Activated CD4-positive, CD25-positive, alpha-beta regulatory T cell treated with anti-CD3 and anti-CD28 coated beads, Interleukin-2, amount 50 U/mL, for 72 hours (primary cell): ENCODE measurements around the gene KIF5B.
"Not testable (repeated sequence)": the region's sequence is repeated elsewhere in the genome, so short reads cannot be mapped to it uniquely, and the experiment has no call there.

Experiments
- DNase-seq: peaks from one replicate; pipeline ENCODE4 v3.0.0; 2021

The KIF5B gene

DNA sequence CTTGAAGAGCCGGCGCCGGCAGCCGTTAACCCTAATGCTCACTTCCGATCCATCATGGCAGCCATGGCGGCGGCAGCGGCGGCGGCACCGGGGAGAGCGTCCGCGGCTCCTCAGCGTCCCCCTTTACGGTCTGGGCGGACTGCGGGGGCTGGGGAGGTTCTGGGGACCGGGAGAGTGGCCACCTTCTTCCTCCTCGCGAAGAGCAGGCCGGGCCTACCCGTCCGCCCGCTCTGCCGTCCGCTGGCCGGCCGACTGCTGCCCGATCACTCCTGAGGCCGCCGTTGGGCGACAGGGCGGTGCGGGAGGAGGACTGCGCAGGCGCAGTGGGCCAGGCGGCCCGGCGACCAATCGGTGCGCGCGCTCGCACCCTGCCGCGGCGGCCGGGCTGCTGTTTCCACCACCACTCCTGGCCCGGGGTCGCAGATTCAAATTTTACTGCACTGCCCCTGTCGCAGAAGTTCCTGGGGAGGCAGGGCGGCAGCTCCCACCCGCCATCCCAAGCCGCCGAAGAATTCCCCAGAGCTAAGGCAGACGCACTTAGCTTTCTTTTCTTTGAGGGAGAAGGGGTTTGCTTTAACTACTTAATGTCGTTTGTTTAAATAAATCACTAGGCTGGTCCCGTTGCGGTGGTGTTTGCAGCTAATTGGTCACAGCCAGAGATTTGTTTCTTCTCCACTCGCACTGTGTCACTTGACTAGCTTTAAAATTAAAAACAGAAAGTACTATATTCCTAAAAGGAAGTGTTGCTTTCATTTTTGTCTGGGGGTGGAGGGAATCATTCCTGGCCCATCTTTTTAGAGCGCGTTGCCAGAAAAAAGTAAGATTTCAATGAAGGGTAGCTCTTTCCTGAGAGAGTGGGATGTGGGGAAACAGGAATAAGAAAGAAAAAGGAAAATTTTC, at the start of gene KIF5B:
Gene KIF5B (minus strand): TSS at position 290 of the 900 bp plus-strand sequence. CDS start 452 bp downstream, outside the sequence.
- DNase-seq = peak; percentile 92

DNA sequence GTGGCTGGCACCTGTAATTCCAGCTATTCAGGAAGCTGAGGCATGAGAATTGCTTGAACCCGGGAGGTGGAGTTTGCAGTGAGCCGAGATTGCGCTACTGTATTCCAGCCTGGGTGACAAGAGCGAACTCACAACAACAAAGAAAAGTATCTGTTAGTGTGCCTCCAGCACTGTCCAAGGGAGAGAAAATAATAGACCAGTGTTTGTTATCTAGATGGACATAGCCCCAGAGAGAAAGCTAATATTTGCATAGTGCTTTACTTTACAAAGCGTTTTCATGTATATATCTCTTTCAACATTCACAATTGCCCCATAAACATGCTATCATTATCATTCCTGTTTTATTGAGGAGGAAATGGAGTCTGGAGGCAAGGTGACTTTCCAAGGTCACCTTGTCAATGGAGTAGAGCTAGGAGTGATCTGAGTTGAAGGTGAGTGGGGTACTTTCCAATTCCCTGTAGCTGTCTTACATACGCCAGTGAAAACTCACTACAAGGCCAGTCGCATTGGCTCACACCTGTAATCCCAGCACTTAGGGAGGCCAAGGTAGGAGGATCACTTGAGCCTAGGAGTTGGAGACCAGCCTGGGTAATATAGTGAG, 49.7 kb upstream of the KIF5B start:
- DNase-seq = no peak

GRCh38 chr10:32104622-32105509, 48.6 kb upstream of the KIF5B start:
- DNase-seq = no peak

DNA sequence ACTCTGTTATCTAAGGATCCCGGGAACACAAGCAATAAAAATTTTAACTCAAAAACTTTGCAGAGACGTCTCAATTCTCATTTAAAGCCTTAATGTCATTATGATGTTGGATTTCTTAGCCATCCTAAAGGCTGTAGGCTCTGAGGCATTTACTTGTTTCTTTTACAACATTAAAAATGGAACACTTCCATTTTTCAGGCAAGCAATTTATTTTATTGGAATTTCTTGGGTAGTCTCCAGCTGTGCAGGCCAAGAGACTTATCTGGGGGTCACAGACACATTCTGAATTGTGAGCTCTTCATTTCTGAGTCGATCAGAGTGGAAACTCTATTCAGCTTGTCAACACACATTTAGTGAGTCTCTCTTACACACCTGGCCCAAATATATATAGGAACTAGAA, 48.0 kb upstream of the KIF5B start:
- DNase-seq = no peak

GRCh38 chr10:32103721-32104120, 47.5 kb upstream of the KIF5B start:
- no peak for DNase-seq

DNA sequence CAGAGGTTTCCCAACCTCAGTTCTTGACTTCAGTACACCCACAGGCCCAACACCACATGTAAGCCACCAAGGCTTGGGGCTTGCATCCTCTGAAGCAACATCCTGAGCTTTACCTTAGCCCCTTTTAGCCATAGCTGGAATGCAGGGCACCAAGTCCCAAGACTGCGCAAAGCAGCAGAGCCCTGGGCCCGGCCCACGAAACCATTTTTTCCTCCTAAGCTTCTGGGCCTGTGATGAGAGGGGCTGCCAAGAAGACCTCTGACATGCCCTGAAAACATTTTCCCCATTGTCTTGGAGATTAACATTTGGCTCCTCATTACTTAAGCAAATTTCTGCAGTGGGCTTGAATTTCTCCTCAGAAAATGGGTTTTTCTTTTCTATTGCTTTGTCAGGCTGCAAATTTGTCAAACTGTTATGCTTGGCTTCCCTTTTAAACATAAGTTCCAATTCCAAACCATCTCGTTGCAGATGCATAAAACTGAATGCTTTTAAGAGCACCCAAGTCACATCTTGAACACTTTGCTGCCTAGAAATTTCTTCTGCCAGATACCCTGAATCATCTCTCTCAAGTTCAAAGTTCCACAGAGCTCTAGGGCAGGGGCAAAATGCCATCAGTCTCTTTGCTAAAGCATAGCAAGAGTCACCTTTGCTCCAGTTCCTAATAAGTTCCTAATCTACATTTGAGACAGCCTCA, 42.5 kb upstream of the KIF5B start:
- DNase-seq = not testable (repeated sequence)

DNA sequence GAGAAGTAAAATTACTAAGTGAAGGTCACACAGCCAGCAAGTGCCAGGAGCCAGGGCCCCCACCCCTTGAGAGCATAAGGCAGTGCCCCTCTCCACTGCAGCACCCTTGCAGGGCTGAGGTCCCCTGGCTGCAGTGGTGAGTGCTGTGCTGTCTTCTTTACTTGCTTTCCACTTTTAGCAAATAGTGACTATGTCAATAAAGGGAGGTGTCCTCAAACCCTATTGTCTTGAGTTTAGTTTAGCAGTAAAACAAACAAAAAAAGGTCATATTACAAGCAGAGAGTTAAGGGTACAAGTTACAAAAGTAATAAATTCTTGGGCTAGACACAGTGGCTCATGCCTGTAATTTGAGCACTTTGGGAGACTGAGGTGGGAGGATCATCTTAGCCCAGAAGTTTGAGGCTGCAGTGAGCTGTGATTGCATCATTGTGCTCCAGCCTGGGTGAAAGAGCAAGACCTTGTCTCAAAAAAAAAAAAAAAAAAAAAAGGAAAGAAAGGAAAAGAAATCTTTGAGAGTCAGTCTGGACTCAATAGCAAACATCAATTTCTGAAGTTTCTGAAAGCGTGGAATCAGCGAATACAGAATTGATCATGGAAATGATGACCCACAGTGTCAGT, 39.0 kb upstream of the KIF5B start:
- no peak for DNase-seq

GRCh38 chr10:32093650-32094049, 37.4 kb upstream of the KIF5B start:
- DNase-seq = no peak

- no peak for DNase-seq
Observed at GRCh38 chr10:32091046-32091445, 34.8 kb upstream of the KIF5B start.

DNA sequence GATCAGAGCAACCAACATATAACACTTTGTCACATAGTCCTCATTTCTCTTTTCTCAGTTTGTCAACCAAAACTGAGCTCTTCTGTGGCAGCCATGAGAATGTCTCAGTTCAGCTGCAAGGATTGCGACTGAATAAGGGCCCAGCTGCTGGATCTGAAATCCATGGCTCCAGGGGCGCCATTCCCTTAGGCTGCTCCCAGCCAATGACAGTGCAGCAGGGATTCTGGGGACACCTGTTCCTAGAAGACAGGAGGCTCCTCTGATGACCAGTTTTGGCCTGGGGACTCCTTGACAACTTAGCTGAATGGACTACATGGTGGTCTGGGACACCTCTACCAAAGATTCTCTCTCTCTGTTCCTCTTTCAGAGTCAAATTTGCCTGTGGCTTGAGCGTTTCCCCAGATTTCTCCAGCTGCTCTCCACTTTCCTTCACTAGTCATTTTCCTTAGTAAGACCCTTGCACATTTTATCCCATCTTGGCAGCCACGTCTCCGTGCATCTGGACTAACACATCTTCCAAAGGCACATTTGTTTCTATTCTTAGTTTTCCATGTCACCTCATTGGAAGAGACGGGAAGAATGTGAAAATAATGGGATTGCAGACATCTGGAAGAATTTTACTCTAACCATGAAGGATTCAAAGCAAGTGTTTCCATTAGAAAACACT, 28.1 kb upstream of the KIF5B start:
- DNase-seq = no peak

DNA sequence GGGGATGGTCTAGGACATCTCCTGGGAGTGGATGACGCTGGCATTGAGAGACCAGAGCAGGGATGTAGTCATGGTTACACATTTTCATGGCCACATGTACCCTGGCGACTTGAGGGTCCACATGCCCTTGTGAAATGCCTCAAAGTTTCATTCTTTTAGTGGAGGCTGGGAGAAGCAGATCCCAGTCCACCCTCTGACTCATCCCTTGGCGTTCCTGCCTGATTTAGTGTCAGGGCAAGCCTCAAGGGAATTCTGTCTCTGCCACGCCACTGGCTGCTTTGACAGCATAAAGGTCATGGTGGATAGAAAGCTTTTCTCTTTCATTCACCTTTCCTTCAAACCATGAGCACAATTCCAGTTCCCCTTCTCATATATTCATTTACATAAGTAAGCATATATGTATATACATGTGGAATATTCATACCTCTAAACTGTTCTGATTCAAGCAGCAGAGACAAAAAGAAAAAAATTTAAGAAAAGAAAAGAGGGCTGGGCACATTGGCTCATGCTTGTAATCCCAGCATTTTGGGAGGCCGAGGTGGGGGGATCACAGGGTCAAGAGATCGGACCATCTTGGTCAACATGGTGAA, 21.8 kb upstream of the KIF5B start:
- DNase-seq = no peak

GRCh38 chr10:32073659-32074058, 17.4 kb upstream of the KIF5B start:
- no peak for DNase-seq

- DNase-seq = no peak
Observed at GRCh38 chr10:32073128-32073527, 16.9 kb upstream of the KIF5B start.

DNA sequence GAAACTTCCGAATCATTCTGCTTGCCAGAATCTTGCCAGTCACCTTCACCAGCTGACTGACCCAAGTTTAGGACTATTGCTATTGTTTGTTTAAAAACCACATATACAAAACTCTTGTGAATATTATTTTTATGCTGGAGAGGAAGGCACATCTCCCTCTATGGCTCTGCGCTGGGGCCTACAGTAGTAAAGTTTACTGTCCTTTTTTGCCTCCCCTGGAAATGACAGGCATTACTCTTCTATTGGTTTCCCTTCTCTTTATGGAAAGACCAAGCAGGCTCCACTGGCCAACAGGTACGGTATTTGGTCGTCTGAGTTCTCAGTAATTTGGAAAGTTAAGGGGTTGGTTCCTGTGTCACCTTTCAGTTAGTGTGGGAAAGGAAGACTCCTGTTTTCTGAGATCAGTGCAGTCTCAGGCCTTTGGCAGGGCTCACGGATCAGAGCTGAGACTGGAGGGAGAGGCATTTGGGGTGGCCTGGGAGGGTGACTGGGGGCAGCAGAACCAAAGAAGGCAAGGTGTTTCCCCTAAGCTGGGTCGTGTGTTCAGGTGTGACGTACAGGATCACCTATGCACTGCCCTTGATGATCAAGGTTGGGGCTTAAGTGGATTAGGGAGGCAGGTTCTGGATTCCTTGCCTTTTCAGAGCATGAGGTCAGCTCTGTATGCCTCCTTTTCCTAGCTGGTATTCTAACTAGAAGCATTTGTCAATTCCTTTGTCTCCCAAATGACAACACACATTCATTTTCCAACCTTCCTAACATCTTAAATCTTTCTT, 16.0 kb upstream of the KIF5B start:
- DNase-seq = no peak

DNA sequence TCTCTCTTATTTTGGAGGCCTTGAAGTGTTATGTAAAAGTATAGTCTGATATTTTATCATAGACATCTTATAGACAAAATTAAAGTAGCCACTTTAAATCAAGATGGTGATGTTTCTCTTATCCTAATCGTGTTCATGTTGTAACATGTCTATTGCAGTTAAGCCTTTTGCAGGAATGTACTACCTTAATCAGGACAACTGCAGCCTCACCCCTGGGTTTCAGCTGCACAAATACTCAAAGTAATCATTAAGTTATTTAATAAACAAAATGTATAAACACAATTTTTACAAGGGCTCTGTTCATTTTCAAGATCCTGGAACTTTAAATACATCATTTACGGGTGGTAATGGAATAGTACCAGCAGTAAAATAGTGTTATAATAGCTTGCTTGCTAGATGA, 14.4 kb upstream of the KIF5B start:
- DNase-seq = no peak

GRCh38 chr10:32068569-32068968, 12.3 kb upstream of the KIF5B start:
- no peak for DNase-seq

DNA sequence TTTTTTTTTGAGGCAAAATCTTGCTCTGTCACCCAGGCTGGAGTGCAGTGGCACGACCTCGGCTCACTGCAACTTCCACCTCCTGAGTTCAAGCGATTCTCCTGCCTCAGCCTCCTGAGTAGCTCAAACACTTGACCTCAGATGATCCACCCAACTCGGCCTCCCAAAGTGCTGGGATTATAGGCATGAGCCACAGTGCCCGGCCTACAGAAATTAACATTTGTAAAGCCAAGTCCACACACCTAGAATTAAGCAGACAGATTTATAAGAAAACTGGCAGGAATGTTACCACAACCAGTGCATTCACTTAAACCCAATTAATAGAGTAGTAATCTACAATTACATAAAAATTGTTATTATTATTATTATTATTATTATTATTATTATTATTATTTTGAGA, 11.7 kb upstream of the KIF5B start:
- DNase-seq = not testable (repeated sequence)

DNA sequence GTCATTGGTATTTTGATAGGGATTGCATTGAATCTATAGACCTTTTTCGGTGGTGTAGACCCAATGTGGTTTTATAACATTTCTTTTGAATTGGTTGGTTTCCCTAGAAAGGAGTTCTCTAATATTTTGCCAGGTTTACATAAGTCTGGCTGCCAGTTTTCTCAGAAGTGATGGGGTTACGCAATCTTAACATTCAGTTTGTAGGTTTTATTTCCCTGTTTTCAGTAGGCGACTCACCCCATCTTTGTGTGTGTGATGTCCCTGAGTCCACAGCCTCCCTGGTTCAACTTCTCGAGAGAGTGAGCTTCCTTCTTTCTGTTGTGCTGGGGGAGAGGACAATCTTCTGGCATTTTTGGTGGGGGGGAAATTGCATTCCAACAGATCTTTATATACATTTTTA, 9.6 kb upstream of the KIF5B start:
- DNase-seq = no peak

GRCh38 chr10:32061440-32061839, 5.2 kb upstream of the KIF5B start:
- DNase-seq = no peak

DNA sequence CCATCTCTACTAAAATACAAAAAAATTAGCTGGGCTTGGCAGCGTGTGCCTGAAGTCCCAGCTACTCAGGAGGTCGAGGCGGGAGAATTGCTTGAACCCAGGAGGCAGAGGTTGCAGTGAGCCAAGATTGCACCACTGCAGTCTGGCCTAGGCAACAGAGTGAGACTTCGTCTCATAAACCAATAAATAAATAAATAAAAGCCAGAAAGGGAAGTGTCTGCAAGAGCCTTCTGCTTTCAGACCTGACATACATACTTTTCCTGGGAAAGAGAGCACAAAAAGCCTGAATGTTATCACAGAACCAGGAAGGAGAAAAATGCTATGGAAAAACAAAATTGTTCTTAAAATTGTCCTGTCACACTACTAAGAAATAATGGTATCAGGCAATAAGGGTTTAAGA, 4.1 kb upstream of the KIF5B start:
- DNase-seq = no peak

DNA sequence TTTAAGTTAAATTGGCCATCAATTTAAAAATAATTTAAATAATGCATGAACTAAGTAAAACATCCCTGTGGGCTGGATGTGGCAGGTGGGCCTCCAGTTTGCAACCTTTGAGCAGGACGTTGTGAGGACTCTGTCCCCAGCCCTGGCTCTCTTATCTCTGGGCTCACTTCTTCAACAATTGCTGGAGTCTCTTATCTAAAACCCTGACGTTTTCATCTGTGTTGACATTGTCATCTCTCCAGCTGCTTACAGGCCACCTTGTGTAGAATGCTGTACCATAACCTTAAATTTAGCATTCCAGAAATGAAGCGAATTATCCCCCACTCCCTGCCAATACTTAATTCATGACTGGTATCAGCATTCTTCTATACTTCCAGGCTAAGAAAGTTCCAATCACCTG, 3.2 kb upstream of the KIF5B start:
- no peak for DNase-seq
